Measurements from ENCODE around the gene ARHGEF18.

The ARHGEF18 gene

DNA sequence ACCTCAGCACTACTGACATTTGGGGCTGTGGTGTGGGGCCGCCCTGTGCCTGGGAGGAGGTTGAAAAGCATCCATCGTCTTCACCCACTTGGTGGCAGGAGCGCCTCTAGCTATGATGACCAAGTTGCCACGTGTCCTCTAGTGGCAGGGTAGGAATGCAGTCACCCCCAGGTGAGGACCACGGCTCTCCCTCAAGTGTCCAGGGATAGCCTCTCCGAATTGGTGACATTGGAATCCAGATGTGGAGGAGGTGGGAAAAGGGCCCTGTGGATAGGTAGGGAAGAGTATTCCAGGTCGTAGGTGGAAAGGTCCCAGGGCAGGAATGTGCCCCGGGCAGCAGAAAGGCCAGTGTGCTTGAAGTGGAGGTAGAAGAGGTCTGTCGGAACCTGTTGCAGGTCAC lies 37.6 kb downstream of the ARHGEF18 start:
- DNase-seq (ENCODE audit: low read depth) = no peak

DNA sequence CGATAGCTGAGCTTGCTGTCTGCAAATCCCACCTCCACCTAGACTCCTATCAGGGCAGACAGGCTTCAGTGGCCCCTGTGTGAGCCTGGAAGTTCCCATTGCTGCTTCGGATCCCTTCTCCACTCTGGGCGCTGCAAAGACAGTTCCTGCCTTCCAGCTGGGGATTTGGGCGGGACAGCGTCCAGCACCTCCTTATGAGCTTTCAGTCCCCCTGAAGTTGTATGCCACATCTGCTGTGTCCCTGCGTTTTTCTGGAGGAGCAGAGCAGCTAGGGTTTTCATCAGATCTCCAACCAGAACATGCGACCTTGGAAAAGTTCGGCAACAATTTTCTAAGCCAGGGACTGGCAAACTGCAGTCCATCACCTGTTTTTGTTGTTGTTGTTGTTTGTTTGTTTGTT lies 38.0 kb downstream of the ARHGEF18 start:
- DNase-seq (ENCODE audit: low read depth) = no peak

- DNase-seq (ENCODE audit: low read depth) = no peak
Observed at GRCh38 chr19:7391218-7391670, 42.5 kb downstream of the ARHGEF18 start.

- no peak for DNase-seq (ENCODE audit: low read depth)
Observed at GRCh38 chr19:7393459-7393858, 44.7 kb downstream of the ARHGEF18 start.

DNA sequence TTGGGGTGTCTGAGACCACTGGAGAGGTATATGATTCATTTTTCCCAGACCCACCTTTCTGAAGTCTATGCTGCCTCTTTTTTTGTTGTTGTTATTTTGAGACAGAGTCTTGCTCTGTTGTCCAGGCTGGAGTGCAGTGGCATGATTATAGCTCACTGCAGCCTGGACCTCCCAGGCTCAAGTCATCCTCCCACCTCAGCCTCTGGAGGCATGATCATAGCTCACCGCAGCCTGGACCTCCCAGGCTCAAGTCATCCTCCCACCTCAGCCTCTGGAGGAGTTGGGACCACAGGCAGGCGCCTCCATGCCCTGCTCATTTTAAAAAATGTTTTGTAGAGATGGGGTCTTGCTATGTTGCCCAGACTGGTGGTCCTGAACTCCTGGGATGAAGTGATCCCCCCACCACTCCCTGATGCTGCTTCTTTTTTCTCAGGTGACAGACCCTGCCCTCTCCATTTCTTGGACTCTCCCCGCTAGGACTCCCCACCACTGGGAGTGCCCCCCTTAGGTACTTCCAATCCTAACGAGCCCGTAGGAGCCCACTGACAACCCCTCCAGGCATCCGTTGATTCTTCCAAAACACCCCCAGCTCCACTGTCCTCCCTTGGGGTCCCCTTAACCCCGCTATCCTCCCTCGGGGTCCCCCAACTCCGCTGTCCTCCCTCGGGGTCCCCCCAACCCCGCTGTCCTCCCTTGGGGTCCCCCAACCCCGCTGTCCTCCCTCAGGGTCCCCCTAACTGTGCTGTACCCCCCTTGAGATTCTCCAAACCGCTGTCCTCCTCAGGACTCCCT lies 45.4 kb downstream of the ARHGEF18 start:
- no peak for DNase-seq (ENCODE audit: low read depth)

DNA sequence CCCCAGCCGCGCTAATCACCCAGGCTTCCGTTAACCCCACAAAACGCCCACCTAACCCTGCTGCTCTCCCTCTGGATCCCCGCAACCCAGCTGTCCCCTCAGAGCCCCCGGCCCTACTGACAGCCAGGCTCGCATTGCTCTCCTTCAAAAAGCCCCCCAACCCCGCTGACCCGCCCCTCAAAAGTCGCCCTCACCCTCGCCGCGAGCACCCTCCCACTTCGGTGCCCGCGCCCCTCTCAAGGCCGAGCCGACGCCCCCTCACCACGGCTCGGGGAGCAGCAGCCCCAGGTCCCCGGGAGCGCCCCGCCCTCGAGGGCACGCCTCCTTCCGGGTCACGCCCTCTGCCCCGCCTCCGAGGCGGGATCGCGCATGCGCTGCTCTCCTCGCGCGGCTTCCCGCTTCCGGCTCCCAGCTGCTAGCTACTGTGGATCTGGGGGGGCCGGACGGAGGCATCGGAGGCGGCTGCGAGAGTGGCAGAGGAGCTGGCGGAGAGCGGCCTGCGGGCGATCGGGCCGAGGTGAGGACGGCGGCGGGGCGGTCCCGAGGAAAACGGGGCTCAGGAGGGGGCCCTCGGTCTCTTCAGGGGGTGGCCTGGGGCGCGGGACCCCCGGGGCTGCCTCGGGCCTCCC lies 46.1 kb downstream of the ARHGEF18 start:
- peak; percentile 85 for DNase-seq (ENCODE audit: low read depth)

GRCh38 chr19:7395360-7396066 lies 46.8 kb downstream of the ARHGEF18 start:
- DNase-seq (ENCODE audit: low read depth) = no peak

- no peak for DNase-seq (ENCODE audit: low read depth)
Observed at GRCh38 chr19:7397687-7398086, 49.0 kb downstream of the ARHGEF18 start.
